GM12878 (cell line): ENCODE measurements around the gene CDR2L. TPM values are rescaled to one million over a fixed set of nuclear protein-coding genes. Genes with fewer than 3 reads are reported as not detected.
A peak's percentile ranks its signal among the peaks of the same experiment; 100 is the strongest.

ENCODE experiments used
- ATAC-seq: fragments of 200-7000 bp; cut with Tn5 transposase; 3 replicates; pipeline ENCODE4 v1.9.1; 2020; ENCODE audit warnings: mild to moderate bottlenecking, moderate library complexity
- BruUV-seq: library from RNA; stranded (reverse); fragments of 400-500 nt; replicated peaks from 2 replicates; lab custom pipeline; 2021; lab: Mats Ljungman, UMichigan
- CTCF ChIA-PET: fragments of 300-600 bp; sonication (Branson Sonifier 250); formaldehyde crosslinking; extraction: SDS; loops from one replicate; lab custom pipeline; 2021; ENCODE audit warnings: inconsistent platforms; lab: Yijun Ruan, JAX
- POLR2A ChIA-PET: fragments of 350-600 bp; formaldehyde crosslinking; extraction: SDS; loops from one replicate; lab custom pipeline; 2021; ENCODE audit warnings: inconsistent platforms; lab: Charles Lee
- RAD21 ChIA-PET: fragments of 300-600 bp; sonication (Branson Sonifier 250); formaldehyde crosslinking; loops from one replicate; lab custom pipeline; 2023; ENCODE audit warnings: antibody characterized with exemption; ENCODE audit not compliant: unreplicated experiment; lab: Charles Lee
- SMC1A ChIA-PET: fragments of 300-600 bp; sonication (Branson Sonifier 250); formaldehyde crosslinking; loops from one replicate; lab custom pipeline; 2023; ENCODE audit not compliant: unreplicated experiment, uncharacterized antibody; lab: Charles Lee
- DNase-seq: peaks from one replicate; pipeline ENCODE4 v3.0.0-alpha.2; 2011; ENCODE audit warnings: low read depth, low spot score
- FAIRE-seq: peaks from 3 replicates; lab custom pipeline; 2011; peaks lifted over from hg19 to GRCh38; lab: Jason Lieb, UNC
- H2AFZ ChIP-seq: 2 replicates; pipeline ENCODE4 v1.6.0; 2011; ENCODE audit warnings: low read depth, low read length, control low read depth; ENCODE audit not compliant: control insufficient read depth
- H3K27ac ChIP-seq: 2 replicates; pipeline ENCODE4 v1.5.1; 2011; ENCODE audit warnings: control low read depth; ENCODE audit not compliant: control insufficient read depth, insufficient read depth
- H3K27me3 ChIP-seq, 2 experiments: replicated peaks in 1 of 2; 2 replicates each; pipeline versions ENCODE4 v1.6.0 to v1.6.1; 2011; ENCODE audit warnings: low read length in 1 of 2; ENCODE audit not compliant: control insufficient read depth in 2 of 2, insufficient read depth in 2 of 2
- H3K36me3 ChIP-seq, 2 experiments: 2 replicates each; pipeline ENCODE4 v1.5.1; 2011; ENCODE audit warnings: low read length in 1 of 2; ENCODE audit not compliant: control insufficient read depth in 2 of 2, insufficient read depth in 2 of 2
- H3K4me1 ChIP-seq: 2 replicates; pipeline ENCODE4 v1.6.1; 2011; ENCODE audit warnings: mild to moderate bottlenecking, low read length, moderate library complexity, mixed read lengths; ENCODE audit not compliant: control insufficient read depth, insufficient read depth
- H3K4me2 ChIP-seq: 2 replicates; pipeline ENCODE4 v1.6.0; 2011; ENCODE audit warnings: control low read depth; ENCODE audit not compliant: control insufficient read depth, insufficient read depth
- H3K4me3 ChIP-seq: fragments of 200-600 bp; sonication (generic); 2 replicates; pipeline ENCODE4 v1.5.1; 2016
- H3K79me2 ChIP-seq: 2 replicates; pipeline ENCODE4 v1.6.0; 2011; ENCODE audit warnings: low read length; ENCODE audit not compliant: control insufficient read depth, insufficient read depth
- H3K9ac ChIP-seq: 2 replicates; pipeline ENCODE4 v1.8.0; 2011; ENCODE audit warnings: low read length, control low read depth, mixed read lengths; ENCODE audit not compliant: control insufficient read depth, insufficient read depth
- H3K9me3 ChIP-seq: replicated peaks from 3 replicates; pipeline ENCODE4 v1.5.1; 2011; ENCODE audit warnings: mild to moderate bottlenecking, low read length; ENCODE audit not compliant: control insufficient read depth, insufficient read depth
- H4K20me1 ChIP-seq: 2 replicates; pipeline ENCODE4 v1.6.0; 2011; ENCODE audit not compliant: control insufficient read depth, insufficient read depth
- BHLHE40 ChIP-seq, 2 experiments: fragments of 450-650 bp in 1 of 2; IDR thresholded peaks; 2 replicates each; pipeline ENCODE4 v1.6.1; 2011 to 2017; ENCODE audit warnings: low read depth in 2 of 2, borderline replicate concordance in 1 of 2, improper control_type of control experiment in 1 of 2, low read length in 1 of 2, mild to moderate bottlenecking in 1 of 2
- CBX5 ChIP-seq: sonication (generic); IDR thresholded peaks from 2 replicates; pipeline ENCODE4 v1.6.1; 2016; ENCODE audit warnings: low read depth, moderate library complexity, mild to moderate bottlenecking, inconsistent platforms
- CREB1 ChIP-seq: IDR thresholded peaks from 2 replicates; pipeline ENCODE4 v1.6.1; 2012; ENCODE audit warnings: low read depth, mild to moderate bottlenecking, inconsistent platforms
- CREM ChIP-seq: IDR thresholded peaks from 2 replicates; pipeline ENCODE4 v1.6.1; 2014; ENCODE audit warnings: antibody characterized with exemption, low read depth
- DPF2 ChIP-seq: fragments of 450-650 bp; IDR thresholded peaks from 2 replicates; pipeline ENCODE4 v1.6.1; 2017; ENCODE audit warnings: mild to moderate bottlenecking
- EGR1 ChIP-seq, 2 experiments: IDR thresholded peaks; 1 replicate in 1 of 2; 2 replicates in 1 of 2; pipeline ENCODE4 v1.6.1; 2011 to 2012; ENCODE audit warnings: low read depth in 2 of 2, low read length in 2 of 2, borderline replicate concordance in 1 of 2, mild to moderate bottlenecking in 1 of 2, moderate library complexity in 1 of 2
- ETV6 ChIP-seq, 2 experiments: fragments of 450-650 bp in 1 of 2; IDR thresholded peaks in 1 of 2; conservative IDR thresholded peaks in 1 of 2; 2 replicates each; pipeline ENCODE4 v1.6.1; 2014; ENCODE audit warnings: antibody characterized with exemption in 1 of 2, borderline replicate concordance in 1 of 2, low read depth in 1 of 2, mild to moderate bottlenecking in 1 of 2, moderate library complexity in 1 of 2
- IRF4 ChIP-seq: IDR thresholded peaks from 2 replicates; pipeline ENCODE4 v1.6.1; 2011; ENCODE audit warnings: low read depth, low read length
- LARP7 ChIP-seq: fragments of 450-650 bp; IDR thresholded peaks from 2 replicates; pipeline ENCODE4 v1.6.1; 2017; ENCODE audit warnings: mild to moderate bottlenecking
- NBN ChIP-seq: fragments of 450-650 bp; IDR thresholded peaks from 2 replicates; pipeline ENCODE4 v1.6.1; 2016
- NR2C1 ChIP-seq: fragments of 450-650 bp; IDR thresholded peaks from 2 replicates; pipeline ENCODE4 v1.6.1; 2017; ENCODE audit warnings: antibody characterized with exemption, mild to moderate bottlenecking, moderate library complexity
- NR2C2 ChIP-seq: IDR thresholded peaks from 2 replicates; pipeline ENCODE4 v1.6.1; 2011; ENCODE audit warnings: borderline replicate concordance, low read depth; ENCODE audit not compliant: control insufficient read depth, insufficient read length
- NR2F1 ChIP-seq: fragments of 450-650 bp; conservative IDR thresholded peaks from 2 replicates; pipeline ENCODE4 v1.6.1; 2017; ENCODE audit warnings: mild to moderate bottlenecking
- POLR2AphosphoS2 ChIP-seq: IDR thresholded peaks from 2 replicates; pipeline ENCODE4 v1.6.1; 2011; ENCODE audit warnings: low read depth, mild to moderate bottlenecking, low read length, improper control_type of control experiment, moderate library complexity
- TARDBP ChIP-seq: IDR thresholded peaks from 2 replicates; pipeline ENCODE4 v1.6.1; 2016; ENCODE audit warnings: borderline replicate concordance
- TCF12 ChIP-seq: IDR thresholded peaks from 2 replicates; pipeline ENCODE4 v1.6.1; 2011; ENCODE audit warnings: low read depth, mild to moderate bottlenecking, low read length
- TCF3 ChIP-seq: IDR thresholded peaks from 2 replicates; pipeline ENCODE4 v1.6.1; 2012; ENCODE audit warnings: low read depth, mild to moderate bottlenecking, low read length, borderline replicate concordance; ENCODE audit not compliant: insufficient read depth
- WRNIP1 ChIP-seq: IDR thresholded peaks from 2 replicates; pipeline ENCODE4 v1.6.1; 2011; ENCODE audit warnings: low read depth, low read length, improper control_type of control experiment, borderline replicate concordance
- ZNF24 ChIP-seq: fragments of 450-650 bp; IDR thresholded peaks from 2 replicates; pipeline ENCODE4 v1.6.1; 2017; ENCODE audit warnings: antibody characterized with exemption, mild to moderate bottlenecking
- ZSCAN29 ChIP-seq: fragments of 450-650 bp; IDR thresholded peaks from 2 replicates; pipeline ENCODE4 v1.6.1; 2017; ENCODE audit warnings: mild to moderate bottlenecking, moderate library complexity
- WGBS: methylation state at CpG from one replicate; pipeline ENCODE4 v1.1.6; 2016; ENCODE audit warnings: low lambda C conversion rate; ENCODE audit not compliant: insufficient replicate concordance, insufficient coverage; ENCODE audit errors: missing lambda C conversion rate; 5-methylcytosine and 5-hydroxymethylcytosine counted together
- in situ Hi-C: fragments of 300-500 bp; cut with MboI; formaldehyde crosslinking; loops from 9 replicates; pipeline ENCODE4 v1.14.3; 2018; ENCODE audit warnings: mixed read lengths
- intact Hi-C: fragments of 100-400 bp; cut with micrococcal nuclease; formaldehyde crosslinking; loops from one replicate; pipeline ENCODE4 v1.14.2; 2022; ENCODE audit not compliant: unreplicated experiment
- polyA plus RNA-seq, 11 experiments: library from polyadenylated mRNA; depleted of rRNA in 4 of 11; unstranded in 6 of 11; stranded (reverse) in 5 of 11; fragments of >200 nt; fragmentation: Nextera tagmentation in 4 of 11; fragmentation: Illumina TruSeq in 1 of 11; extraction: Ambion mirVana in 4 of 11; extraction: Trizol in 1 of 11; gene quantifications; 1 replicate in 1 of 11; 2 replicates in 10 of 11; pipeline versions ENCODE4 v1.2.1 to v1.2.3, GENCODE V29; 2011 to 2016; ENCODE audit warnings: inconsistent platforms in 2 of 11, missing spikeins in 2 of 11, low read depth in 1 of 11
- total RNA-seq, 4 experiments: library from RNA; depleted of rRNA in 3 of 4; stranded (reverse); fragments of >200 nt in 3 of 4; fragmentation: Illumina TruSeq in 1 of 4; extraction: Trizol in 1 of 4; gene quantifications; 2 replicates each; pipeline versions ENCODE4 v1.2.1 to v1.2.3, GENCODE V29; 2013 to 2021
- TF ChIP-seq, protein P1 (sequence below): IDR thresholded peaks from 2 replicates; pipeline ENCODE4 v1.6.1; 2011; ENCODE audit warnings: low read depth, low read length, improper control_type of control experiment, borderline replicate concordance
- TF ChIP-seq, protein P2 (sequence below): IDR thresholded peaks from 2 replicates; pipeline ENCODE4 v1.6.1; 2012; ENCODE audit warnings: low read depth, low read length, improper control_type of control experiment

The CDR2L gene
- total and polyA plus RNA-seq, 10 of the 15 experiments (the other 5 are each of a cell fraction or from before 2014, with no cell fraction given): 0.03 to 0.18 (median 0.04) TPM; not detected in 6

GRCh38 chr17:75034236-75034908, 46.9 kb downstream of the CDR2L start:
- BruUV-seq: no TSS peak
- FAIRE-seq (peak; percentile 90), ATAC-seq (peak; percentile 86), DNase-seq (peak; percentile 88)
- Histone ChIP-seq H3K9me3 (no peaks in the 10 kb centered on the region; the same call in 2 of the 3 replicates), H3K36me3 (peaks cover 2 to 4% of the 10 kb centered on the region in 2 experiments; a peak in 2 of 4 replicates), H3K27me3 (no peaks in the 10 kb centered on the region), H3K27ac (peak overlapping the region; percentile 72), H3K79me2 (no peaks in the 10 kb centered on the region), H3K4me2 (peak overlapping the region; percentile 97), H2AFZ (peak overlapping the region; percentile 80), H3K4me1 (0 out of 2 replicates have a peak, but pooled peaks cover 4% of the 10 kb centered on the region), H3K9ac (peak overlapping the region; percentile 84), H4K20me1 (no peaks in the 10 kb centered on the region), H3K4me3 (peak overlapping the region; percentile 84)
- in situ Hi-C loops: no loop called here
- intact Hi-C loops: loop anchor here (1.0 to 10.0 kb wide), 3 partner anchors 13 to 148 kb away; partner anchors contain the start of genes KCTD2 and SUMO2
- WGBS: under 1% methylated on average over 43 of the region's 43 CpGs
- ChIA-PET RAD21 (interaction anchor here (0.9 to 2.3 kb wide), 7 partner anchors 14 to 83 kb away, joined by 3 to 7 read pairs (median 5); partner anchors contain the start of gene MRPL58), CTCF (interaction anchor here (1.1 to 3.4 kb wide), 8 partner anchors 12 to 167 kb away, joined by 3 to 23 read pairs (median 6); partner anchors contain the start of genes ATP5PD and KCTD2), SMC1A (interaction anchor here (0.7 to 2.2 kb wide), 6 partner anchors 12 to 378 kb away, joined by 3 to 6 read pairs (median 3); partner anchors contain the start of genes ARMC7, ATP5PD, KCTD2 and MRPL58), POLR2A (interaction anchor here (0.5 to 1.7 kb wide), 6 partner anchors 9 to 163 kb away, joined by 3 to 11 read pairs (median 4); partner anchors contain the start of genes ATP5PD, FDXR, KCTD2 and MRPL58)
- no peak for TF ChIP-seq WRNIP1
- TF ChIP-seq CREB1: peak; percentile 45; the same call in 1 of the 2 replicates
- TF ChIP-seq ZNF24: peak; percentile 98
- TF ChIP-seq TCF12: peak; percentile 60; the same call in 1 of the 2 replicates
- TF ChIP-seq CBX5: no peak
- TF ChIP-seq ZSCAN29: peak; percentile 93
- TF ChIP-seq, protein P1, sequence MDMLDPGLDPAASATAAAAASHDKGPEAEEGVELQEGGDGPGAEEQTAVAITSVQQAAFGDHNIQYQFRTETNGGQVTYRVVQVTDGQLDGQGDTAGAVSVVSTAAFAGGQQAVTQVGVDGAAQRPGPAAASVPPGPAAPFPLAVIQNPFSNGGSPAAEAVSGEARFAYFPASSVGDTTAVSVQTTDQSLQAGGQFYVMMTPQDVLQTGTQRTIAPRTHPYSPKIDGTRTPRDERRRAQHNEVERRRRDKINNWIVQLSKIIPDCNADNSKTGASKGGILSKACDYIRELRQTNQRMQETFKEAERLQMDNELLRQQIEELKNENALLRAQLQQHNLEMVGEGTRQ: peak; percentile 34; the same call in 1 of the 2 replicates
- TF ChIP-seq NBN: 0 out of 2 replicates have a peak, but pooled peaks have one; percentile 18
- peak in 1 of 2 experiments; percentile 82; a peak in 2 of 4 replicates for TF ChIP-seq BHLHE40 (IDR thresholded peaks at IDR 0.05; ENCODE audit: borderline replicate concordance in 1 of 2, low read depth in 2 of 2, low read length in 1 of 2)
- TF ChIP-seq CREM: peak; percentile 54; the same call in 1 of the 2 replicates
- TF ChIP-seq TARDBP: peak; percentile 98
- peak; percentile 23 for TF ChIP-seq NR2F1
- 0 out of 3 replicates have a peak, but pooled peaks of 1 of the 2 experiments have one; percentile 7 for TF ChIP-seq EGR1 (IDR thresholded peaks at IDR 0.05; ENCODE audit: borderline replicate concordance in 1 of 2, low read depth in 2 of 2, low read length in 2 of 2)
- peak; percentile 41; the same call in 1 of the 2 replicates for TF ChIP-seq TCF3
- TF ChIP-seq LARP7: no peak; the same call in 1 of the 2 replicates
- TF ChIP-seq NR2C2: no peak
- TF ChIP-seq IRF4: peak; percentile 69; the same call in 1 of the 2 replicates
- no peak for TF ChIP-seq NR2C1
- TF ChIP-seq, protein P2, sequence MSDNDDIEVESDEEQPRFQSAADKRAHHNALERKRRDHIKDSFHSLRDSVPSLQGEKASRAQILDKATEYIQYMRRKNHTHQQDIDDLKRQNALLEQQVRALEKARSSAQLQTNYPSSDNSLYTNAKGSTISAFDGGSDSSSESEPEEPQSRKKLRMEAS: peak; percentile 84; the same call in 1 of the 2 replicates
- no peak; a peak in 1 of 4 replicates for TF ChIP-seq ETV6 (conservative IDR thresholded peaks at IDR 0.05 in 1 of 2, IDR thresholded peaks at IDR 0.05 in 1 of 2; ENCODE audit: borderline replicate concordance in 1 of 2, low read depth in 1 of 2)
- peak; percentile 23; the same call in 1 of the 2 replicates for TF ChIP-seq DPF2
- TF ChIP-seq POLR2AphosphoS2: 0 out of 2 replicates have a peak, but pooled peaks have one; percentile 18
